MCF 10A (cell line): ENCODE data around the gene EXOC5. TPM values are rescaled to one million over a fixed set of nuclear protein-coding genes. Genes with fewer than 3 reads are reported as not detected.
"Not testable (repeated sequence)": the region's sequence is repeated elsewhere in the genome, so short reads cannot be mapped to it uniquely, and the experiment has no call there.

Source experiments
- BruUV-seq: library from RNA; stranded (reverse); fragments of 400-500 nt; replicated peaks from 2 replicates; lab custom pipeline; 2021; lab: Mats Ljungman, UMichigan
- CTCF ChIA-PET: fragments of 300-600 bp; sonication (Branson Sonifier 250); formaldehyde crosslinking; extraction: SDS; loops from one replicate; lab custom pipeline; 2021; ENCODE audit warnings: antibody characterized with exemption, inconsistent platforms; lab: Yijun Ruan, JAX
- POLR2A ChIA-PET: fragments of 300-600, 350-650 bp; sonication (Branson Sonifier 250); formaldehyde crosslinking; extraction: SDS; loops from one replicate; lab custom pipeline; 2020; ENCODE audit warnings: antibody characterized with exemption, inconsistent platforms; lab: Yijun Ruan, JAX
- DNase-seq: peaks from one replicate; pipeline ENCODE4 v3.0.0-alpha.2; 2018; ENCODE audit not compliant: unreplicated experiment
- H3K27ac Mint-ChIP-seq: one replicate; pipeline ENCODE4 v1.8.0; 2022; ENCODE audit warnings: mild to moderate bottlenecking, low read depth, mixed read lengths; ENCODE audit not compliant: unreplicated experiment
- H3K27me3 Mint-ChIP-seq: one replicate; pipeline ENCODE4 v1.8.0; 2022; ENCODE audit warnings: mixed read lengths; ENCODE audit not compliant: insufficient read depth, unreplicated experiment
- H3K36me3 Mint-ChIP-seq: one replicate; pipeline ENCODE4 v1.8.0; 2022; ENCODE audit warnings: mild to moderate bottlenecking, moderate library complexity, mixed read lengths; ENCODE audit not compliant: insufficient read depth, unreplicated experiment
- H3K4me1 Mint-ChIP-seq: one replicate; pipeline ENCODE4 v1.8.0; 2022; ENCODE audit warnings: mixed read lengths; ENCODE audit not compliant: insufficient read depth, unreplicated experiment
- H3K4me3 Mint-ChIP-seq: one replicate; pipeline ENCODE4 v1.8.0; 2022; ENCODE audit warnings: mild to moderate bottlenecking, moderate library complexity, mixed read lengths; ENCODE audit not compliant: unreplicated experiment
- H3K9me3 Mint-ChIP-seq: one replicate; pipeline ENCODE4 v1.8.0; 2022; ENCODE audit warnings: mixed read lengths; ENCODE audit not compliant: unreplicated experiment
- CTCF ChIP-seq: fragments of 200-600 bp; IDR thresholded peaks from one replicate; pipeline ENCODE4 v1.8.0; 2022; ENCODE audit warnings: antibody characterized with exemption, mild to moderate bottlenecking; ENCODE audit not compliant: unreplicated experiment
- intact Hi-C: fragments of 100-400 bp; cut with micrococcal nuclease; formaldehyde crosslinking; loops from 2 replicates; pipeline ENCODE4 v1.14.1; 2022
- total RNA-seq: library from RNA; stranded (reverse); gene quantifications from 2 replicates; pipeline ENCODE4 v1.2.3, GENCODE V29; 2022

The EXOC5 gene
- total RNA-seq, 1 experiment from 2014 or later = 61.5 TPM

- H3K4me1 Mint-ChIP-seq = no peaks in the 10 kb centered on the region
- ChIA-PET CTCF (no interaction called here), POLR2A (no interaction called here)
- TF ChIP-seq CTCF = no peak
- intact Hi-C loops = no loop called here
- H3K27me3 Mint-ChIP-seq = no peaks in the 10 kb centered on the region
- BruUV-seq = no TSS peak
- H3K27ac Mint-ChIP-seq = no peak overlapping the region
- H3K9me3 Mint-ChIP-seq = no peaks in the 10 kb centered on the region
- no peak overlapping the region for H3K4me3 Mint-ChIP-seq
- no peak for DNase-seq
- H3K36me3 Mint-ChIP-seq = peaks cover 39% of the 10 kb centered on the region
Observed at GRCh38 chr14:57232006-57232405, 36.7 kb downstream of the EXOC5 start.

- H3K36me3 Mint-ChIP-seq = peaks cover 37% of the 10 kb centered on the region
- H3K4me1 Mint-ChIP-seq, POLR2A ChIA-PET, BruUV-seq, H3K27ac Mint-ChIP-seq, CTCF ChIA-PET, intact Hi-C loops, H3K9me3 Mint-ChIP-seq, DNase-seq, H3K4me3 Mint-ChIP-seq, H3K27me3 Mint-ChIP-seq: not testable (repeated sequence)
Observed at GRCh38 chr14:57228320-57228719, 40.4 kb downstream of the EXOC5 start.

- BruUV-seq = no TSS peak
- TF ChIP-seq CTCF = no peak
- intact Hi-C loops = no loop called here
- H3K4me3 Mint-ChIP-seq = no peak overlapping the region
- H3K9me3 Mint-ChIP-seq = no peaks in the 10 kb centered on the region
- ChIA-PET POLR2A (no interaction called here), CTCF (no interaction called here)
- peaks cover 31% of the 10 kb centered on the region for H3K36me3 Mint-ChIP-seq
- no peaks in the 10 kb centered on the region for H3K4me1 Mint-ChIP-seq
- H3K27me3 Mint-ChIP-seq = no peaks in the 10 kb centered on the region
- no peak for DNase-seq
- no peak overlapping the region for H3K27ac Mint-ChIP-seq
Observed at GRCh38 chr14:57227083-57227482, 41.6 kb downstream of the EXOC5 start.

GRCh38 chr14:57221931-57222330 lies 46.8 kb downstream of the EXOC5 start:
- POLR2A ChIA-PET = no interaction called here
- H3K4me3 Mint-ChIP-seq = no peak overlapping the region
- intact Hi-C loops = no loop called here
- H3K27ac Mint-ChIP-seq = no peak overlapping the region
- H3K9me3 Mint-ChIP-seq = no peaks in the 10 kb centered on the region
- no peaks in the 10 kb centered on the region for H3K4me1 Mint-ChIP-seq
- H3K36me3 Mint-ChIP-seq = peaks cover 34% of the 10 kb centered on the region
- no TSS peak for BruUV-seq
- DNase-seq = no peak
- CTCF ChIA-PET = no interaction called here
- no peaks in the 10 kb centered on the region for H3K27me3 Mint-ChIP-seq
- no peak for TF ChIP-seq CTCF

- CTCF ChIA-PET = no interaction called here
- H3K36me3 Mint-ChIP-seq = peaks cover 69% of the 10 kb centered on the region
- intact Hi-C loops = no loop called here
- H3K4me3 Mint-ChIP-seq = no peak overlapping the region
- POLR2A ChIA-PET = no interaction called here
- peak; percentile 4 for DNase-seq
- no peak overlapping the region for H3K27ac Mint-ChIP-seq
- H3K9me3 Mint-ChIP-seq = no peaks in the 10 kb centered on the region
- no peak for TF ChIP-seq CTCF
- no TSS peak for BruUV-seq
- H3K4me1 Mint-ChIP-seq = no peaks in the 10 kb centered on the region
- no peaks in the 10 kb centered on the region for H3K27me3 Mint-ChIP-seq
Observed at GRCh38 chr14:57212919-57213318, 55.8 kb downstream of the EXOC5 start.
